Esophagus squamous epithelium (tissue), 5 donors: Measurements from ENCODE around the gene KLHL18. TPM values are rescaled to one million over a fixed set of nuclear protein-coding genes. Genes with fewer than 3 reads are reported as not detected.

Experiments used
- DNase-seq: peaks from one replicate; lab custom pipeline; 2025; lab: John Stamatoyannopoulos, UW
- H3K27ac ChIP-seq, 4 donors: fragments of 200-600 bp; sonication (generic); one replicate each; pipeline ENCODE4 v1.5.1; 2016 to 2019; ENCODE audit warnings: mild to moderate bottlenecking in 1 of 4
- H3K27me3 ChIP-seq, 4 donors: fragments of 200-600 bp; sonication (generic); 1 replicate in 3 of 4; 2 replicates in 1 of 4; pipeline versions ENCODE4 v1.5.1 to v1.6.0; 2017 to 2021; ENCODE audit warnings: antibody characterized with exemption in 1 of 4
- H3K36me3 ChIP-seq, 3 donors: fragments of 200-600 bp; sonication (generic); one replicate each; pipeline ENCODE4 v1.5.1; 2016 to 2019
- H3K4me1 ChIP-seq, 3 donors: fragments of 200-600 bp; sonication (generic); one replicate each; pipeline ENCODE4 v1.5.1; 2017 to 2019
- H3K4me3 ChIP-seq, 4 donors: fragments of 200-600 bp; sonication (generic); 1 replicate in 3 of 4; 2 replicates in 1 of 4; pipeline ENCODE4 v1.5.1; 2016 to 2019; ENCODE audit warnings: mild to moderate bottlenecking in 2 of 4, moderate library complexity in 1 of 4
- H3K9me3 ChIP-seq, 3 donors: fragments of 200-600 bp; sonication (generic); one replicate each; pipeline ENCODE4 v1.5.1; 2016 to 2019
- CTCF ChIP-seq, 6 experiments: fragments of 450-650 bp in 4 of 6; fragments of 200-600 bp in 2 of 6; sonication (generic) in 2 of 6; IDR thresholded peaks; one replicate each; pipeline ENCODE4 v1.5.1; 2016 to 2019; ENCODE audit warnings: antibody characterized with exemption in 6 of 6, mild to moderate bottlenecking in 4 of 6, moderate library complexity in 4 of 6
- POLR2A ChIP-seq, 4 donors: fragments of 450-650 bp; IDR thresholded peaks; one replicate each; pipeline ENCODE4 v1.6.1; 2017; ENCODE audit warnings: antibody characterized with exemption in 4 of 4, mild to moderate bottlenecking in 4 of 4, moderate library complexity in 3 of 4
- WGBS, 2 donors: methylation state at CpG; one replicate each; pipeline ENCODE4 v1.1.5; 2018; 5-methylcytosine and 5-hydroxymethylcytosine counted together
- intact Hi-C: fragments of 100-400 bp; cut with DNase I; formaldehyde crosslinking; loops from one replicate; pipeline ENCODE4 v1.15.0; 2022
- small RNA-seq, 4 donors: library from RNA; depleted of rRNA; stranded (forward); fragments of <200 nt; gene quantifications; one replicate each; pipeline ENCODE3, GENCODE V24; 2016
- total RNA-seq, 4 donors: library from RNA; depleted of rRNA; stranded (reverse); fragments of >200 nt; gene quantifications; one replicate each; pipeline ENCODE4 v1.1.0, GENCODE V29; 2016
- donor health status: DM: yes; HTN: yes; CAD: no.

Gene KLHL18
- total RNA-seq, 4 donors from 2014 or later = 12.4 to 19.5 (median 17.0) TPM

- intact Hi-C loops = no loop called here
- H3K36me3 ChIP-seq = peaks cover 0 to 50% (median 8%) of the 10 kb centered on the region in 3 donors
- H3K27ac ChIP-seq = peak overlapping the region in 2 of 4 donors; percentile 9 to 17
- 44 to 51% methylated on average over 6 to 8 of the region's 8 CpGs for WGBS, 2 donors
- no peaks in the 10 kb centered on the region for H3K9me3 ChIP-seq
- H3K4me3 ChIP-seq = no peak overlapping the region
- H3K4me1 ChIP-seq = peaks cover 10 to 45% (median 26%) of the 10 kb centered on the region in 3 donors
- no peaks in the 10 kb centered on the region for H3K27me3 ChIP-seq
- TF ChIP-seq CTCF (IDR thresholded peaks at IDR 0.05) = peak in 1 of 6 experiments; percentile 36
- TF ChIP-seq POLR2A (IDR thresholded peaks at IDR 0.05) = no peak
- no peak for DNase-seq
Observed at GRCh38 chr3:47394140-47394870, 111.6 kb downstream of the KLHL18 start.

GRCh38 chr3:47394881-47395280 is 112.1 kb downstream of the KLHL18 start:
- no peak for TF ChIP-seq CTCF (IDR thresholded peaks at IDR 0.05)
- no peak for TF ChIP-seq POLR2A (IDR thresholded peaks at IDR 0.05)
- Histone ChIP-seq H3K4me1 (peaks cover 10 to 51% (median 26%) of the 10 kb centered on the region in 3 donors), H3K27ac (peak overlapping the region in 2 of 4 donors; percentile 17 to 26), H3K9me3 (no peaks in the 10 kb centered on the region), H3K27me3 (no peaks in the 10 kb centered on the region), H3K36me3 (peaks cover 0 to 53% (median 8%) of the 10 kb centered on the region in 3 donors), H3K4me3 (no peak overlapping the region)
- WGBS, 2 donors = 54 to 80% methylated on average over 3 of the region's 3 CpGs
- intact Hi-C loops = no loop called here
- no peak for DNase-seq

Small RNA genes within 50 kb of the gene (small RNA-seq; reads per million reads assigned to genes)
- gene SNORD13P3 = 0 to 0.80 (median 0) reads per million in 4 donors

Other genes with a start within 250 kb of the KLHL18 start
- gene SETD2, start 118.8 kb upstream of the KLHL18 start, total RNA-seq = 10 to 100 TPM; 24.3 to 59.5 (median 30.1) TPM
- gene KIF9, start 145 bp upstream of the KLHL18 start, total RNA-seq = 1 to 10 TPM; 1.1 to 9.2 (median 7.5) TPM
- gene PTPN23, start 98.1 kb downstream of the KLHL18 start, total RNA-seq = 100 to 1,000 TPM in 1 of 4 donors, 10 to 100 TPM in 3; 10.5 to 134 (median 24.4) TPM
- 100 to 1,000 TPM in 1 of 4 donors, 10 to 100 TPM in 3; 68.7 to 108 (median 79.5) TPM for gene SCAP, start 193.0 kb downstream of the KLHL18 start, total RNA-seq
- 10 to 100 TPM in 3 of 4 donors, 1 to 10 TPM in 1; 9.1 to 22.3 (median 21.3) TPM for gene ELP6, start 230.8 kb downstream of the KLHL18 start, total RNA-seq